H1 (cell line): ENCODE data around the gene RND2. TPM values are rescaled to one million over a fixed set of nuclear protein-coding genes. Genes with fewer than 3 reads are reported as not detected.
"Not testable (repeated sequence)": the region's sequence is repeated elsewhere in the genome, so short reads cannot be mapped to it uniquely, and the experiment has no call there.

ENCODE experiments used
- CTCF ChIA-PET: fragments of 300-600 bp; sonication (Branson Sonifier 250); formaldehyde crosslinking; loops from one replicate; lab custom pipeline; 2021; ENCODE audit not compliant: partially characterized antibody; lab: Charles Lee
- POLR2A ChIA-PET: fragments of 300-600 bp; sonication (Branson Sonifier 250); formaldehyde crosslinking; loops from one replicate; lab custom pipeline; 2021; ENCODE audit warnings: inconsistent platforms; ENCODE audit not compliant: partially characterized antibody; lab: Charles Lee
- DNase-seq, 2 experiments: peaks; one replicate each; pipeline versions ENCODE4 v3.0.0 to v3.0.0-alpha.2; 2010 to 2022; ENCODE audit warnings: low spot score in 2 of 2, low read depth in 1 of 2, mixed read lengths in 1 of 2
- FAIRE-seq: peaks from 2 replicates; lab custom pipeline; 2011; peaks lifted over from hg19 to GRCh38; lab: Jason Lieb, UNC
- H2AFZ ChIP-seq: 2 replicates; pipeline ENCODE4 v1.8.1; 2012; ENCODE audit warnings: low read length, inconsistent platforms
- H2AK5ac ChIP-seq: 2 replicates; pipeline ENCODE4 v1.6.1; 2013; ENCODE audit warnings: low read depth, low read length
- H2BK120ac ChIP-seq: replicated peaks from 2 replicates; pipeline ENCODE3; 2013; ENCODE audit warnings: low read depth, low read length, inconsistent platforms
- H2BK12ac ChIP-seq: 2 replicates; pipeline ENCODE4 v1.6.1; 2013; ENCODE audit warnings: low read depth, low read length
- H2BK15ac ChIP-seq: 2 replicates; pipeline ENCODE4 v1.6.1; 2013; ENCODE audit warnings: low read length
- H2BK20ac ChIP-seq: 2 replicates; pipeline ENCODE4 v1.6.1; 2013; ENCODE audit warnings: low read length
- H2BK5ac ChIP-seq: 2 replicates; pipeline ENCODE4 v1.6.1; 2013; ENCODE audit warnings: low read depth, low read length
- H3K14ac ChIP-seq: 2 replicates; pipeline ENCODE4 v1.6.1; 2013; ENCODE audit warnings: inconsistent platforms; ENCODE audit not compliant: insufficient read length
- H3K18ac ChIP-seq: 2 replicates; pipeline ENCODE4 v1.6.1; 2013; ENCODE audit warnings: low read length; ENCODE audit errors: extremely low read depth
- H3K23ac ChIP-seq: 2 replicates; pipeline ENCODE4 v1.6.1; 2013; ENCODE audit warnings: inconsistent platforms; ENCODE audit not compliant: insufficient read length
- H3K23me2 ChIP-seq: 2 replicates; pipeline ENCODE4 v1.6.1; 2013; ENCODE audit warnings: low read depth, low read length
- H3K27ac ChIP-seq: 2 replicates; pipeline ENCODE4 v1.6.1; 2011; ENCODE audit warnings: low read depth, low read length, inconsistent platforms
- H3K27me3 ChIP-seq, 4 experiments: replicated peaks in 1 of 4; 1 replicate in 1 of 4; 2 replicates in 3 of 4; pipeline versions ENCODE4 v1.6.1 to v1.8.1; 2011 to 2013; ENCODE audit warnings: low read length in 3 of 4, mild to moderate bottlenecking in 3 of 4, inconsistent platforms in 2 of 4, mixed read lengths in 2 of 4, moderate library complexity in 1 of 4; ENCODE audit not compliant: control insufficient read depth in 3 of 4, insufficient read depth in 3 of 4; ENCODE audit errors: extremely low read depth in 1 of 4
- H3K36me3 ChIP-seq, 4 experiments: 2 replicates each; pipeline versions ENCODE4 v1.6.1 to v1.8.1; 2011 to 2013; ENCODE audit warnings: mild to moderate bottlenecking in 4 of 4, low read length in 3 of 4, moderate library complexity in 2 of 4, control low read depth in 1 of 4, inconsistent platforms in 1 of 4; ENCODE audit not compliant: insufficient read depth in 4 of 4, control insufficient read depth in 2 of 4
- H3K4ac ChIP-seq: replicated peaks from 2 replicates; pipeline ENCODE3; 2013; ENCODE audit warnings: low read length, low read depth, mixed read lengths, inconsistent platforms; ENCODE audit not compliant: insufficient read length
- H3K4me1 ChIP-seq, 4 experiments: replicated peaks in 1 of 4; 1 replicate in 1 of 4; 2 replicates in 3 of 4; pipeline versions ENCODE4 v1.6.1 to v1.8.1; 2011 to 2013; ENCODE audit warnings: low read length in 3 of 4, inconsistent platforms in 2 of 4, mixed read lengths in 1 of 4; ENCODE audit not compliant: insufficient read depth in 4 of 4, control insufficient read depth in 3 of 4
- H3K4me2 ChIP-seq, 2 experiments: 2 replicates each; pipeline versions ENCODE4 v1.6.1 to v1.8.1; 2011 to 2013; ENCODE audit warnings: low read depth in 2 of 2, low read length in 2 of 2, control low read depth in 1 of 2, inconsistent platforms in 1 of 2, mild to moderate bottlenecking in 1 of 2; ENCODE audit not compliant: insufficient read depth in 1 of 2
- H3K4me3 ChIP-seq, 4 experiments: fragments of 200-600, 300-600 bp in 1 of 4; sonication (generic), shearing (Covaris generic), sonication (Bioruptor Twin) in 1 of 4; 2 replicates each; pipeline versions ENCODE4 v1.5.1 to v1.8.1; 2011 to 2016; ENCODE audit warnings: low read length in 4 of 4, low read depth in 3 of 4, control low read depth in 2 of 4, inconsistent platforms in 2 of 4, mild to moderate bottlenecking in 2 of 4, mixed read lengths in 1 of 4, moderate library complexity in 1 of 4; ENCODE audit not compliant: insufficient read depth in 2 of 4; ENCODE audit errors: extremely low read depth in 1 of 4
- H3K56ac ChIP-seq: replicated peaks from 2 replicates; pipeline ENCODE3; 2013; ENCODE audit warnings: low read depth, mild to moderate bottlenecking, mixed read lengths, low read length, inconsistent platforms; ENCODE audit not compliant: insufficient read length
- H3K79me1 ChIP-seq: 2 replicates; pipeline ENCODE4 v1.6.1; 2013; ENCODE audit warnings: low read depth, low read length, control low read depth
- H3K79me2 ChIP-seq, 2 experiments: 2 replicates each; pipeline versions ENCODE4 v1.6.1 to v1.8.1; 2012 to 2013; ENCODE audit warnings: low read length in 2 of 2, mild to moderate bottlenecking in 2 of 2, inconsistent platforms in 1 of 2; ENCODE audit not compliant: insufficient read depth in 2 of 2, control insufficient read depth in 1 of 2
- H3K9ac ChIP-seq, 4 experiments: replicated peaks in 1 of 4; 1 replicate in 1 of 4; 2 replicates in 3 of 4; pipeline versions ENCODE4 v1.6.1 to v1.8.1; 2011 to 2013; ENCODE audit warnings: low read depth in 3 of 4, low read length in 3 of 4, control low read depth in 2 of 4, mild to moderate bottlenecking in 2 of 4, moderate library complexity in 2 of 4, inconsistent platforms in 1 of 4; ENCODE audit errors: extremely low read depth in 1 of 4
- H3K9me3 ChIP-seq, 2 experiments: 2 replicates each; pipeline versions ENCODE4 v1.6.1 to v1.8.1; 2012 to 2013; ENCODE audit warnings: mild to moderate bottlenecking in 2 of 2, moderate library complexity in 2 of 2, control low read depth in 1 of 2, inconsistent platforms in 1 of 2, low read depth in 1 of 2, low read length in 1 of 2, mixed read lengths in 1 of 2; ENCODE audit not compliant: insufficient read depth in 2 of 2
- H4K20me1 ChIP-seq, 2 experiments: replicated peaks in 1 of 2; 2 replicates each; pipeline versions ENCODE3 to v1.8.1; 2011 to 2013; ENCODE audit warnings: inconsistent platforms in 2 of 2, low read length in 2 of 2, mild to moderate bottlenecking in 1 of 2; ENCODE audit not compliant: insufficient read depth in 2 of 2, control insufficient read depth in 1 of 2
- H4K5ac ChIP-seq: 2 replicates; pipeline ENCODE4 v1.6.1; 2013; ENCODE audit warnings: low read length, low read depth, mixed read lengths, inconsistent platforms; ENCODE audit not compliant: insufficient read length
- H4K8ac ChIP-seq: 2 replicates; pipeline ENCODE4 v1.8.0; 2013; ENCODE audit warnings: mild to moderate bottlenecking, moderate library complexity, low read length, inconsistent platforms; ENCODE audit not compliant: insufficient read depth; ENCODE audit errors: extremely low read depth
- H4K91ac ChIP-seq: replicated peaks from 2 replicates; pipeline ENCODE3; 2013; ENCODE audit warnings: low read length, mixed read lengths, inconsistent platforms; ENCODE audit not compliant: insufficient read length
- WGBS, 2 experiments: shearing (Covaris generic) in 1 of 2; methylation state at CpG; one replicate each; pipeline versions ENCODE4 v1.1.6 to v1.1.7; 2013 to 2015; ENCODE audit warnings: low lambda C conversion rate in 2 of 2, mixed read lengths in 2 of 2, inconsistent platforms in 1 of 2, low coverage in 1 of 2, missing lambda C conversion rate in 1 of 2; ENCODE audit not compliant: insufficient replicate concordance in 2 of 2, insufficient coverage in 1 of 2, insufficient read length in 1 of 2; ENCODE audit errors: extremely low coverage in 1 of 2, missing lambda C conversion rate in 1 of 2; 5-methylcytosine and 5-hydroxymethylcytosine counted together
- polyA plus RNA-seq, 7 experiments: library from polyadenylated mRNA; depleted of rRNA in 3 of 7; stranded (reverse) in 5 of 7; unstranded in 2 of 7; fragments of >200 nt in 5 of 7; fragments of 200-250 nt in 2 of 7; gene quantifications; 1 replicate in 5 of 7; 2 replicates in 1 of 7; 4 replicates in 1 of 7; pipeline versions ENCODE4 v1.2.1 to v1.2.3, GENCODE V29; 2011 to 2013; ENCODE audit warnings: missing spikeins in 2 of 7, mixed read lengths in 2 of 7
- total RNA-seq: library from RNA; stranded (reverse); fragmentation: NEBNext Ultra II Directional; extraction: Animal tissue kit (Norgen Biotek cat#: 25700); gene quantifications from 2 replicates; pipeline ENCODE4 v1.2.1, GENCODE V29; 2021

The RND2 gene
- total and polyA plus RNA-seq, 2 of the 8 experiments (the other 6 are each of a cell fraction or from before 2014, with no cell fraction given) = 51.3 to 61.4 TPM

DNA sequence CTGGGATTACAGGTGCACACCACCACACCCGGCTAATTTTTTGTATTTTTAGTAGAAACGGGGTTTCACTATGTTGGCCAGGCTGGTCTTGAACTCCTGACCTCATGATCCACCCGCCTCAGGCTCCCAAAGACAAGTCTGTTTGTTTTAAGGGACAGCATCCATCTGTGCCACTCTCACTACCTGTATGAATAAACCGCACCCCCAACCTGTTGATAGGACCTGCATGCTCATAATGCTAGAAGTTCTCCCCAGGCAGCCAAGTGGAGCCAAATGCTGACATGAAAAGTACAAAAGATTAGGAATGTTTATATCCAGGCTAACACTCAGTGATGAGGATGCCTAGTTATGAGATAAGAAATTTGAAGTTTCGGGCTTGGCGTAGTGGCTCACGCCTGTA is 28.0 kb downstream of the RND2 start:
- peaks cover 2 to 24% (median 11%) of the 10 kb centered on the region in 4 experiments; a peak in 6 of 8 replicates for H3K36me3 ChIP-seq
- H3K18ac ChIP-seq, FAIRE-seq, H3K9me3 ChIP-seq, H2AK5ac ChIP-seq, H2BK5ac ChIP-seq, H2BK12ac ChIP-seq, H3K56ac ChIP-seq, H4K20me1 ChIP-seq, H2BK20ac ChIP-seq, H4K8ac ChIP-seq, H2AFZ ChIP-seq, H3K79me2 ChIP-seq, H2BK15ac ChIP-seq, H3K4ac ChIP-seq, H3K23ac ChIP-seq, H3K79me1 ChIP-seq, H3K27ac ChIP-seq, POLR2A ChIA-PET, H3K14ac ChIP-seq, H2BK120ac ChIP-seq, H3K27me3 ChIP-seq, H3K4me3 ChIP-seq, H3K4me1 ChIP-seq, H4K5ac ChIP-seq, DNase-seq, H3K23me2 ChIP-seq, H4K91ac ChIP-seq, H3K4me2 ChIP-seq, H3K9ac ChIP-seq: not testable (repeated sequence)
- CTCF ChIA-PET = interaction anchor here (1.0 to 1.8 kb wide), 3 partner anchors 9 to 29 kb away, joined by 3 to 5 read pairs (median 3); no protein-coding TSS in a partner anchor
- WGBS, 2 experiments = 94% methylated on average over 7 of the region's 7 CpGs; no CpG with 5 or more reads in 1 of the 2 experiments
